ENCODE data around the gene PPP1R1C. TPM values are rescaled to one million over a fixed set of nuclear protein-coding genes. Genes with fewer than 3 reads are reported as not detected.

The PPP1R1C gene
- total RNA-seq, 1 donor from 2014 or later: 8.8 TPM

GRCh38 chr2:182110347-182110746 is 124.7 kb downstream of the PPP1R1C start:
- no peak for DNase-seq (ENCODE audit: low spot score)

DNA sequence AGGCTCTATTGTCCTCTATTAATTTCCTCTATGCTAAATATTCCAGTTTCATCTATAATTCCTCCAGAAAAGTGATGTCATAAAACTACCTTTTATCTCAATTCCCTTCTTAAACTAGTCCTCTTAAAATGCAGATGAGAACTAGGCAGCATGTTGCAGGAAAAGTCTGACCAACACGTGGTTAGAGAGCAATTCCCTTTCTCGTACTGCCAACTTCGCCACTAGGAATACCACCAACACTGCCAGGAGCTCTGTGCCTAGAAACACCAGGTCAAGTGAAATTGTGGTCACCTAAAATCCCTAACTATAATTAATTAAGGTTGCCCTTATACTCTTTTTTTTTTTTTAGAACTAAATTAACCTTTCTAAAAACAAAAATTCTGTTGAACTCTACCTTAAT is 127.7 kb downstream of the PPP1R1C start:
- DNase-seq (ENCODE audit: low spot score): no peak

DNA sequence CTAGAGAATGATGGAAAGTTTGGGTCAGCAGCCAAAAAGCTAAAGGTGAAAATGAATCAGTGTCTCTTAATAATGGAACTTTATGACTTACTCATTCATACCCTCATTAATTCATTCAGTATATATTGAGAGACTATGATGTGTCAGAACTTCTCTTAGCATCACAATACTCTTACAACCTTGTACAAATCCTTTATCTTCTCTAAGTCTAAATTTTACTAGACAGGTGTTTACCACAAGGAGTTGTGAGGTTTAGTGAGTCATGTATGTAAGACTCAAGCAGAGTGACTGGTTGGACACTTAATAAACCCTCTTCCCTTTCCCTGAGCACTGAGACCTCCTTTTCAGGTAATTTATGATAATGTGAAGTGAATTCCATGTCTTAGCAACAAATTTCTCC is 129.6 kb downstream of the PPP1R1C start:
- no peak for DNase-seq (ENCODE audit: low spot score)

- DNase-seq (ENCODE audit: low spot score): no peak
These were observed 131.1 kb downstream of the PPP1R1C start for GRCh38 chr2:182116774-182117173.

- DNase-seq (ENCODE audit: low spot score): no peak
These were observed 131.5 kb downstream of the PPP1R1C start for GRCh38 chr2:182117196-182117595.

GRCh38 chr2:182128821-182129707 is 143.4 kb downstream of the PPP1R1C start:
- DNase-seq (ENCODE audit: low spot score): no peak

DNA sequence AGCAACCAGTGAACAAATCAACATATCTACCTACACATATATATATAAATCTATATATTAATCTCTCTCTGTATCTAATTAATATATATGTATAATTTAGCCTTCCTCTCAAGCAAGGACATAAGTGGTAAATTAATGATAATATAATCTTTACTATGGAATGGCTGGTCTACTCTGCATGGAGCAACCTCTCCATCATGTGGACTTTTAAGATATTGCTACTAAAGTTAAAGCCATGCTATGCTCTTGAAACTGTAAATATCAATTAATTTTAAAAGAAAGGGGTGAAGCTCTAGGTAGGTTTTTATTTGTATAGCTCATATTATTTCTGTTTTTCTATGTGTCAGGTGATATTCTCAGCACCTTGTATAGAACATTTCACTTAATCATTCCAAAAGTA is 147.0 kb downstream of the PPP1R1C start:
- no peak for DNase-seq (ENCODE audit: low spot score)

- no peak for DNase-seq (ENCODE audit: low spot score)
These were observed 147.7 kb downstream of the PPP1R1C start for GRCh38 chr2:182133195-182133891.

- DNase-seq (ENCODE audit: low spot score): no peak
These were observed 148.5 kb downstream of the PPP1R1C start for GRCh38 chr2:182134201-182134600.

DNA sequence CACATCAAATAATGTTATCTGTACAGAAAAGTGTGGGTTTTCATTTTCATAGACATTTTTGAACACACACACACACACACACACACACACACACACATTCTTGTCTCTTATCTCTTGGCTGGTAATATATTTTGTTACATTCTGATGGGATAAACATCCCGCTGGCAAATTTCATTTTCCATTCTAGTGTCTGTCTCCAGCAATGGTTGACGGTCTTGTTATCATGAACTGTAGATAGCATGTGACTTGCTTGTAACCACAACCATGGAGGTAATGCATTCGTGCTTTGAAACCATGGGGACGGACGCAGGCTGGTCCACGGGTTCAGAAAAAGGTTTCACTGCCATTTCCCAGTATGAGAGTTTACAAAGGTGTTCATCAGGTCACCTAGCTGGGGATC is 156.4 kb downstream of the PPP1R1C start:
- DNase-seq (ENCODE audit: low spot score): no peak

DNA sequence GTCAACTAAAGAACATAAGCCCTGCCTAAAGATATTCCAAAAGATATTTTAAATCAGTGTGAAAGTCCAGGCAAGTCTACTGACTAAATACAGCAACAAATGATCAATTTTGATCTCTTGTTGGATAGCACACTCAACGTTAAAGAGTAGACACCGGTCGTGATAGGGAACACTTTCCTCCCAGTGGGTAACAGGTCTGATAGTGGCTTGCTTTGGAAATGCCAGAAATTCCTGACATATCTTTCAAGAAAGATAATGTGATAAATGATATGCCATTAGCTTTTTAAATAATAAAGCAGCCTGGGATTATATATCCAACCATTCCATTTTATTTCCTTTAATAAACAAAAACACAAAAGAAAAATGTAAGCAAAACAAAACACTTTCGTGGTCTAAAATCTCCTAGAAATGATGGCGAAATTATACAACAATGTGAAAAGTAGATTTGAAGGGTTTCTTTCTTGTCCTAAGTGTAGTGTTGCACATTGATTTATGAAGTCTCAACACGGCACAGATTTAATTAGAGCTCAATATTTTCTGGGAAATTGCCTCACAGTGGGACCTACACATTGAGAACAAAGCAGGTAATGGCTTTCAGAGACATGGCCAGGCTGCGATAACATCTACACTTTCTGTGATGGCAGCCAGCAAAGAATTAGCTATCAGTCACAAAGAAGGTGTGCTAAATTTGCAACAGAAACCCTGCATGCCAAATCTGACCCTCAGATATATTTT is 158.6 kb downstream of the PPP1R1C start:
- no peak for DNase-seq (ENCODE audit: low spot score)

DNA sequence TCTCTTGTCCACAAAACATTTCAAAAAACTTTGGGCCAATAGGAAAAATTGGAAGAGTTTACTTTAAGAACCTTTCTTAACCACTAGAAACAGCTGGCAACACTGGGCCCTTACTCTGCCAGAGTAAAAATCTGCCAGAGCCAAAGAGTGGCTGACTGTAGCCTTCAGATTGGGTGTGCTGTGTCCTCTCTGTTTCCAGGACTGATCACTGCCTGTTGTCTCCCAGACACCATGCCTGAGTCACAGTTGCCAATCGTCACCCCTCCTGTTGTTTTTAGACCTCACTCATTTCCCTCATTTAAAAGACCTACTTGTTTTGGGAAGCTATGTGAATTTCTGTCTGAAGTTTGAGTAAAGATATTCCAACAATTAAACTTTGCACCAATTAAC is 159.1 kb downstream of the PPP1R1C start:
- no peak for DNase-seq (ENCODE audit: low spot score)

- DNase-seq (ENCODE audit: low spot score): no peak
These were observed 162.7 kb downstream of the PPP1R1C start for GRCh38 chr2:182148344-182148743.

- no peak for DNase-seq (ENCODE audit: low spot score)
These were observed 178.2 kb downstream of the PPP1R1C start for GRCh38 chr2:182163878-182164277.

DNA sequence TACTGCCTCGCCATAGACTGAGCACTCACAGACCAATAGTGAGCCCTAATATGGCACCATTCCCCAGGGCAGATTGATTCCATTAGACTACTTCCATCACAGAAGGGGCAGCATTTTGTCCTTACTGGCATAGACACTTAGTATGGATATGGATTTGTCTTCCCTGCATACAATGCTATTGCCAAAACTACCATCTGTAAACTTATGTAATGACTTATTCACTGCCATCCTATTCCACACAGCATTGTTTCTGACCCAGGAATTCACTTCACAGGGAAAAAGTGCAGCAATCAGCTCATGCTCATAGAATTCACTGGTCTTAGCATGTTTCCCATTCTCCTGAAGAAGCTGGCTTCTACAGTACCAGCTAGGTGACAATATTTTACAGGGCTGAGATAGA is 179.0 kb downstream of the PPP1R1C start:
- DNase-seq (ENCODE audit: low spot score): no peak

DNA sequence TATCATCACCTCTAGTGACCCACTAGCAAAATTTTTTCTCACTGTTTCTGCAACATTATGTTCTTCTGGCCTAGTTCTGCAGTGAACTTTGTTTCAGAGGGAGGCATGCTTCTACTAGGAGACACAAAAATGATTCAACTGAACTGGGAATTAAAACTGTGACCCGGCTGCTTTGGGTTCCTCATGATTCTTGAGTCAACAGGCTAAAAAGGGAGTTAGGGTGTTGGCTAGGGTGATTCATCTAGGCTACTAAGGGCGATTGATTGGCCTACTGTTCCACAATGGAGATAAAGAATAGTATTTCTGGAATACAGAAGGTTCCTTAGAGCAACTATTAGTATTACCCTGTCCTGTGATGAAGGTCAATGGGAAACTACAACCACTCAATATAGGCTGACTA is 179.5 kb downstream of the PPP1R1C start:
- no peak for DNase-seq (ENCODE audit: low spot score)

- DNase-seq (ENCODE audit: low spot score): no peak
These were observed 180.8 kb downstream of the PPP1R1C start for GRCh38 chr2:182166406-182166805.

DNA sequence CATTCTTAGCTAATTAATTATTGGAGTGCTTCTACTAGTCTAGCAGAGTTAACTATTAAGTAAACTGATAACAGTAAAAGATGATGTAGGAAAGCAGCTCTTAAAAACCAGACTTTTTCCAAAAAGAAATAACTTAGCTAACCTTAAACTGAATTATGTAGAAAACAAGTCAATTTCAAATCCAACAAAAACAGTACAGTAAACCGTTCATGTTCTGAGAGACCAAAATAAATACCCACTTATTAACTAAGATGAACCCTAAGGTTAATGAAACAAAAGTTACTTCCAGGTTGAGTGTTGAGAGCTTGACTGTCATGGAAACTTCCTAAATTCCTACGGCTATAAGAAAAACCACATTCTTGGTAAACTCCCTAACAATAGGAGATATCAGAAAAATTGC is 181.2 kb downstream of the PPP1R1C start:
- no peak for DNase-seq (ENCODE audit: low spot score)
